ENCODE measurements around the gene C9orf50. TPM values are rescaled to one million over a fixed set of nuclear protein-coding genes. Genes with fewer than 3 reads are reported as not detected.
A peak's percentile ranks its signal among the peaks of the same experiment; 100 is the strongest.

Gene C9orf50
- total and polyA plus RNA-seq, 4 donors = 0.30 to 4.8 (median 0.62) TPM; not detected in 1

DNA sequence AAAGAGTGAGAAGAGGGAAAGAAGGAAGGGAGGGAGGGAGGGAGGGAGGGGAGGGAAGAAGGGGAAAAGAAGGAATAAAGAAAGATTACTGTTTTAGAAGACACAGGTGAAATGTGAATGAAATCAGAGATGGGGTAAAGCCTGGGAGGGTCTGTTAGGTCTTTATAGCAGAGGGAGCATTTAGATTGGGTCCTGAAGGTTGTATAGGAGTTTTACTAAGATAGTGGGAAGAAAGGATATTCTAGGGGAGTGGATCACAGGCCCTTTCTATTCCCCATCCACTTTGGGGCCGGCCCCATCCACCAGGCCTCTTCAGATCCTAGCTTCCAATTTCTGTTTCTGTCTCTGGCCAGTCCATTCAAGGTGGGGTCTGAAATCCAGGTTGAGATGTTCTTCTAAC is 35.5 kb downstream of the C9orf50 start:
- no peak for DNase-seq
- H3K27ac ChIP-seq (ENCODE audit: low read depth in 1 of 2, low read length in 2 of 2) = no peak overlapping the region
- H3K36me3 ChIP-seq (ENCODE audit: control insufficient read depth in 1 of 2, insufficient read depth in 2 of 2, low read length in 1 of 2) = no peaks in the 10 kb centered on the region
- no peaks in the 10 kb centered on the region for H3K4me1 ChIP-seq (ENCODE audit: control insufficient read depth in 1 of 2, insufficient read depth in 2 of 2, low read length in 2 of 2)
- no peaks in the 10 kb centered on the region for H3K9me3 ChIP-seq (ENCODE audit: control insufficient read depth, low read length)
- H3K27me3 ChIP-seq (ENCODE audit: control insufficient read depth in 1 of 2, insufficient read depth in 2 of 2, low read length in 1 of 2) = no peaks in the 10 kb centered on the region
- intact Hi-C loops (cut with DNase I) = no loop called here
- no peak for ATAC-seq (ENCODE audit: low FRiP score)
- H3K4me3 ChIP-seq (ENCODE audit: low read length in 2 of 2) = no peak overlapping the region
- 100% methylated on average over 1 of the region's 1 CpG for WGBS, 2 donors

GRCh38 chr9:129584136-129584535 is 36.8 kb downstream of the C9orf50 start:
- H3K4me3 ChIP-seq (ENCODE audit: low read length in 2 of 2) = no peak overlapping the region
- no peak overlapping the region for H3K27ac ChIP-seq (ENCODE audit: low read depth in 1 of 2, low read length in 2 of 2)
- no peaks in the 10 kb centered on the region for H3K36me3 ChIP-seq (ENCODE audit: control insufficient read depth in 1 of 2, insufficient read depth in 2 of 2, low read length in 1 of 2)
- WGBS, 2 donors = 90 to 100% methylated on average over 1 of the region's 1 CpG
- no peaks in the 10 kb centered on the region for H3K9me3 ChIP-seq (ENCODE audit: control insufficient read depth, low read length)
- intact Hi-C loops (cut with DNase I) = no loop called here
- peak in 1 of 2 donors; percentile 80 for DNase-seq
- peak; percentile 73 for ATAC-seq (ENCODE audit: low FRiP score)
- no peaks in the 10 kb centered on the region for H3K4me1 ChIP-seq (ENCODE audit: control insufficient read depth in 1 of 2, insufficient read depth in 2 of 2, low read length in 2 of 2)
- H3K27me3 ChIP-seq (ENCODE audit: control insufficient read depth in 1 of 2, insufficient read depth in 2 of 2, low read length in 1 of 2) = no peaks in the 10 kb centered on the region

DNA sequence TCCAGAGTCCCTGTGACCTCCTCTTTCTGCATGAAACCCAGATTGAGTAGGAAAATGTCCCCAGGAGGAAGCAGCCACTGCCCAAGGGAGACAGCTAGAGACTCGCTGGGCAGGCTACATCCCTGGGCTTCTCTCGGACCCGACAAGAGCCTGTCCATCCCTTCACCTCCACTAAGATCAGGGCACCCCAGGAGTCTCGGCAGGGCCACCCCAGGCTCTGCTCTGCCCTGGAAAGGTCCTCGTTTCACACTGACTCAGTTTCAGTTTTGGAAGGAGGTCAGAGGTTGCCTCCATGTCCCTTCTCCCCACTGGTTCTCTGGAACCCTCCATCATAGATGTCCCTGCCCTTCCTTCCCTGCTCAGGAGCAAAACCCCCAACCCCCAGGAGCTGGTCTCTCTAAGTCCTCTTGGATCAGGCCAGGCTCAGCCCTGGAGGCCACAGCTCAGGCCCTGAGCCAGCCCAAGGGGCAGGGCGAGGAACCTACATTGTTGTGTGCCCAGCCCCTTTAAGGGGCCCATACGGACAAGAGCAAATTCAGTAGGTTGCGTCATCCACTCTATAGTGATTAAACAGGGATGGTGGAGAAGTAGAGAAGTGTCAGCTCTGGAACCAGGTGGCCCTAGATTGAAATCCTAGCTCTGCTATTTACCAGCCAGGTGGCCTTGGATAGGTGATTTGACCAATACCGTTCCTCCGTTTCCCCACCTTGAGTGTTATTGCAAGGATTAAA is 37.4 kb downstream of the C9orf50 start:
- 77 to 89% methylated on average over 10 of the region's 10 CpGs for WGBS, 2 donors
- Histone ChIP-seq H3K36me3 (ENCODE audit: control insufficient read depth in 1 of 2, insufficient read depth in 2 of 2, low read length in 1 of 2) (no peaks in the 10 kb centered on the region), H3K9me3 (ENCODE audit: control insufficient read depth, low read length) (no peaks in the 10 kb centered on the region), H3K27ac (ENCODE audit: low read depth in 1 of 2, low read length in 2 of 2) (no peak overlapping the region), H3K27me3 (ENCODE audit: control insufficient read depth in 1 of 2, insufficient read depth in 2 of 2, low read length in 1 of 2) (no peaks in the 10 kb centered on the region), H3K4me1 (ENCODE audit: control insufficient read depth in 1 of 2, insufficient read depth in 2 of 2, low read length in 2 of 2) (no peaks in the 10 kb centered on the region), H3K4me3 (ENCODE audit: low read length in 2 of 2) (no peak overlapping the region)
- intact Hi-C loops (cut with DNase I) = no loop called here
- DNase-seq (no peak), ATAC-seq (ENCODE audit: low FRiP score) (no peak)

DNA sequence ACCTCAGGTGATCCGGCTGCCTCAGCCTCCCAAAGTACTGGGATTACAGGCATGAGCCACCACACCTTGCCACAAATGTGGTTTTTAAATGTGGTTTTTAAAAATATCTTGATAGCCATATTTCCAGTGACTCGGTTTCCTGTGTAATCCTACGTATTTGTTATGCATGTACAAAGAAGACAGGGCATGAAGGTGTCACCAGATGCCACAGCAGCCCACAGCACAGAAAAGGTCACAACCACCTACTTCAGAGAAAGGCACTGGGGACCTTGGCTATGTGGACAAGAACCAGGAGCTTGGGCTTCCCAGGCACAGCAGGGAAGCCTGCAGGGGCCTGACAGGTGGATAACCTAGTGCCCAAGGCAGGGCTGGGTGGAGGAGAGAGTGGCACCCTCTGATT is 38.0 kb downstream of the C9orf50 start:
- ATAC-seq (ENCODE audit: low FRiP score) = no peak
- H3K9me3 ChIP-seq (ENCODE audit: control insufficient read depth, low read length) = no peaks in the 10 kb centered on the region
- no peak overlapping the region for H3K27ac ChIP-seq (ENCODE audit: low read depth in 1 of 2, low read length in 2 of 2)
- intact Hi-C loops (cut with DNase I) = no loop called here
- 91 to 97% methylated on average over 3 of the region's 3 CpGs for WGBS, 2 donors
- no peak overlapping the region for H3K4me3 ChIP-seq (ENCODE audit: low read length in 2 of 2)
- H3K4me1 ChIP-seq (ENCODE audit: control insufficient read depth in 1 of 2, insufficient read depth in 2 of 2, low read length in 2 of 2) = no peaks in the 10 kb centered on the region
- no peaks in the 10 kb centered on the region for H3K36me3 ChIP-seq (ENCODE audit: control insufficient read depth in 1 of 2, insufficient read depth in 2 of 2, low read length in 1 of 2)
- no peaks in the 10 kb centered on the region for H3K27me3 ChIP-seq (ENCODE audit: control insufficient read depth in 1 of 2, insufficient read depth in 2 of 2, low read length in 1 of 2)
- no peak for DNase-seq

GRCh38 chr9:129581505-129582189 is 39.3 kb downstream of the C9orf50 start:
- Histone ChIP-seq H3K4me3 (ENCODE audit: low read length in 2 of 2) (no peak overlapping the region), H3K27me3 (ENCODE audit: control insufficient read depth in 1 of 2, insufficient read depth in 2 of 2, low read length in 1 of 2) (no peaks in the 10 kb centered on the region), H3K36me3 (ENCODE audit: control insufficient read depth in 1 of 2, insufficient read depth in 2 of 2, low read length in 1 of 2) (no peaks in the 10 kb centered on the region), H3K9me3 (ENCODE audit: control insufficient read depth, low read length) (no peaks in the 10 kb centered on the region), H3K27ac (ENCODE audit: low read depth in 1 of 2, low read length in 2 of 2) (no peak overlapping the region), H3K4me1 (ENCODE audit: control insufficient read depth in 1 of 2, insufficient read depth in 2 of 2, low read length in 2 of 2) (no peaks in the 10 kb centered on the region)
- no peak for ATAC-seq (ENCODE audit: low FRiP score)
- intact Hi-C loops (cut with DNase I) = no loop called here
- no peak for DNase-seq
- WGBS, 2 donors = 73 to 82% methylated on average over 4 of the region's 4 CpGs

GRCh38 chr9:129580211-129580915 is 40.5 kb downstream of the C9orf50 start:
- intact Hi-C loops (cut with DNase I) = no loop called here
- Histone ChIP-seq H3K27me3 (ENCODE audit: control insufficient read depth in 1 of 2, insufficient read depth in 2 of 2, low read length in 1 of 2) (no peaks in the 10 kb centered on the region), H3K36me3 (ENCODE audit: control insufficient read depth in 1 of 2, insufficient read depth in 2 of 2, low read length in 1 of 2) (no peaks in the 10 kb centered on the region), H3K27ac (ENCODE audit: low read depth in 1 of 2, low read length in 2 of 2) (no peak overlapping the region), H3K4me1 (ENCODE audit: control insufficient read depth in 1 of 2, insufficient read depth in 2 of 2, low read length in 2 of 2) (no peaks in the 10 kb centered on the region), H3K4me3 (ENCODE audit: low read length in 2 of 2) (no peak overlapping the region), H3K9me3 (ENCODE audit: control insufficient read depth, low read length) (no peaks in the 10 kb centered on the region)
- 95 to 96% methylated on average over 11 of the region's 11 CpGs for WGBS, 2 donors
- no peak for DNase-seq
- ATAC-seq (ENCODE audit: low FRiP score) = no peak

GRCh38 chr9:129579294-129579693 is 41.6 kb downstream of the C9orf50 start:
- 90 to 91% methylated on average over 3 of the region's 3 CpGs for WGBS, 2 donors
- intact Hi-C loops (cut with DNase I) = no loop called here
- no peaks in the 10 kb centered on the region for H3K27me3 ChIP-seq (ENCODE audit: control insufficient read depth in 1 of 2, insufficient read depth in 2 of 2, low read length in 1 of 2)
- H3K27ac ChIP-seq (ENCODE audit: low read depth in 1 of 2, low read length in 2 of 2) = no peak overlapping the region
- H3K4me3 ChIP-seq (ENCODE audit: low read length in 2 of 2) = no peak overlapping the region
- DNase-seq (no peak), ATAC-seq (ENCODE audit: low FRiP score) (no peak)
- no peaks in the 10 kb centered on the region for H3K4me1 ChIP-seq (ENCODE audit: control insufficient read depth in 1 of 2, insufficient read depth in 2 of 2, low read length in 2 of 2)
- no peaks in the 10 kb centered on the region for H3K9me3 ChIP-seq (ENCODE audit: control insufficient read depth, low read length)
- no peaks in the 10 kb centered on the region for H3K36me3 ChIP-seq (ENCODE audit: control insufficient read depth in 1 of 2, insufficient read depth in 2 of 2, low read length in 1 of 2)

DNA sequence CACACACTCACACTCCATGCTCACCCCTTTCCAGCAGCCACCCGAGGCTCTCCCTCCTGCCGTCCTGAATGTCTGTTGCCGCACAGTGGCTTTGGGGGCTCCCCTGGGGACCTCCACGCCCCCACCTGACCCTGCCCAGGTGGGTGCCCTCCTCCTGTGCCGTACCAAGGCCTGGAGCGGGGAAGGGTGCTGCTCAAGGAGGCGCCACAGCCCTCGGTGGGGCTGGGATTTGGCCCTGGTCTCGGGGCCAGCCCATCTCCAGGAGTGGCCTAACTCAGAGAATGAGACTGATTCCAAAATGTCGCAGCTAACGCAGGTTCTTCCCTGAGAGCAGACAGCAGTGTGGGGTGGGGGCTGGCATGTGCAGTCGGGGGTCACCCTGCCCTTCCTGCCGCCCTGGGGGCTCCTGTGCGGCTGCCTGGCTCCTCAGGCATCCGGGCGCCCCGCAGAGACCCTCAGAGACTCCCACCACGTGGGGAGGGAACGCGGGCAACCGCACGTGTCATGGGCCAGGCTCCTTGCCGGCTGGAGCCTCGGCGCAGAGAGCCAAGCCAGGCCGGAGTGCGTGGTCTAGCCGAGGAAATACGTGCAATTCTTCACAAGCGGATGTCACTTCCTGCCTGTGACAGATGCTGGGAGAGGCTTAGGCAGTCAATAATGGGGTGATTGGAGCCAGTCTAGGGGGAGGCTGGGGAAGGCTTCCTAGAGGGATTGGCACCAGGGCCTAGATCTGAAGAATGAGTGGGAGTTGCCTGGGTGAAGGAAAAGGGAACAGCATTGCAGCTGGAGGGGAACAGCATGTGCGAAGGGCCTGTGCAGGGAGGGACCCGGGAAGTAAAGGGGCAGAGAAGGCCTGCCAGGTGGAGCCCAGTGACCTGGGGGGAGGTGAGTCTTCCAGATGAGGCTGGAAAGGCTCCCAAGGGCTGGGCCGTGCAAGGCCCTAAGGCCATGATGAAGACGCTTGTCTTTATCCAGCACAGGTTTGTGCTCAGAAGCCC is 44.1 kb downstream of the C9orf50 start:
- intact Hi-C loops (cut with DNase I) = no loop called here
- no peaks in the 10 kb centered on the region for H3K27me3 ChIP-seq (ENCODE audit: control insufficient read depth in 1 of 2, insufficient read depth in 2 of 2, low read length in 1 of 2)
- H3K9me3 ChIP-seq (ENCODE audit: control insufficient read depth, low read length) = no peaks in the 10 kb centered on the region
- ATAC-seq (ENCODE audit: low FRiP score) (peak; percentile 49), DNase-seq (peak in 1 of 2 donors; percentile 65)
- H3K4me1 ChIP-seq (ENCODE audit: control insufficient read depth in 1 of 2, insufficient read depth in 2 of 2, low read length in 2 of 2) = no peaks in the 10 kb centered on the region
- 50 to 54% methylated on average over 34 of the region's 34 CpGs for WGBS, 2 donors
- H3K36me3 ChIP-seq (ENCODE audit: control insufficient read depth in 1 of 2, insufficient read depth in 2 of 2, low read length in 1 of 2) = no peaks in the 10 kb centered on the region
- H3K27ac ChIP-seq (ENCODE audit: low read depth in 1 of 2, low read length in 2 of 2) = no peak overlapping the region
- no peak overlapping the region for H3K4me3 ChIP-seq (ENCODE audit: low read length in 2 of 2)
